HepG2 (cell line): ENCODE data around the gene SH3D19. TPM values are rescaled to one million over a fixed set of nuclear protein-coding genes. Genes with fewer than 3 reads are reported as not detected.

Experiments
- CCAR2 ChIP-seq: fragments of 200-400 bp; formaldehyde crosslinking; optimal IDR thresholded peaks from 2 replicates; pipeline ENCODE3; 2018; ENCODE audit warnings: low read depth, mild to moderate bottlenecking, low read length, moderate library complexity
- ETV6 ChIP-seq: sonication (generic); formaldehyde crosslinking; conservative IDR thresholded peaks from 2 replicates; pipeline ENCODE4 v1.4.0; 2020; ENCODE audit warnings: missing genetic modification reagents
- KLF6 ChIP-seq: IDR thresholded peaks from 2 replicates; pipeline ENCODE4 v1.8.0; 2016; ENCODE audit warnings: missing biosample characterization, missing genetic modification reagents
- MAZ ChIP-seq, 2 experiments: sonication (generic) in 1 of 2; formaldehyde crosslinking in 1 of 2; IDR thresholded peaks; 2 replicates each; pipeline versions ENCODE4 v1.5.0 to v1.6.1; 2012 to 2020; ENCODE audit warnings: low read depth in 2 of 2, mild to moderate bottlenecking in 2 of 2, borderline replicate concordance in 1 of 2, improper control_type of control experiment in 1 of 2, low read length in 1 of 2, missing genetic modification reagents in 1 of 2, moderate library complexity in 1 of 2
- MIER3 ChIP-seq: IDR thresholded peaks from 2 replicates; pipeline ENCODE4 v1.6.1; 2016; ENCODE audit warnings: missing compliant biosample characterization, borderline replicate concordance
- MIXL1 ChIP-seq: IDR thresholded peaks from 2 replicates; pipeline ENCODE4 v1.6.1; 2016
- NFE2L2 ChIP-seq: fragments of 150-350 bp; IDR thresholded peaks from 2 replicates; pipeline ENCODE4 v1.6.1; 2014; ENCODE audit warnings: low read length
- RAD21 ChIP-seq: fragments of 450-650 bp; formaldehyde crosslinking; IDR thresholded peaks from 2 replicates; pipeline ENCODE4 v1.5.0; 2020; ENCODE audit warnings: mild to moderate bottlenecking
- RFX1 ChIP-seq: fragments of 450-650 bp; IDR thresholded peaks from 2 replicates; pipeline ENCODE4 v1.6.1; 2017
- SALL1 ChIP-seq: sonication (generic); formaldehyde crosslinking; IDR thresholded peaks from 2 replicates; pipeline ENCODE4 v1.8.0; 2022; ENCODE audit warnings: mild to moderate bottlenecking, missing genetic modification reagents
- SMARCE1 ChIP-seq: fragments of 450-650 bp; IDR thresholded peaks from 2 replicates; pipeline ENCODE4 v1.6.1; 2017; ENCODE audit warnings: borderline replicate concordance
- ZBTB8A ChIP-seq: sonication (generic); formaldehyde crosslinking; IDR thresholded peaks from 2 replicates; pipeline ENCODE4 v1.4.0; 2020; ENCODE audit warnings: mild to moderate bottlenecking, low read depth, missing genetic modification reagents, borderline replicate concordance
- ZFP82 ChIP-seq: sonication (generic); formaldehyde crosslinking; IDR thresholded peaks from 2 replicates; pipeline ENCODE4 v1.5.1; 2020; ENCODE audit warnings: mild to moderate bottlenecking, missing genetic modification reagents, borderline replicate concordance
- ZMAT3 ChIP-seq: sonication (generic); formaldehyde crosslinking; conservative IDR thresholded peaks from 2 replicates; pipeline ENCODE4 v1.7.0; 2021; ENCODE audit warnings: missing genetic modification reagents
- ZNF12 ChIP-seq: sonication (generic); formaldehyde crosslinking; IDR thresholded peaks from 2 replicates; pipeline ENCODE4 v1.5.0; 2020; ENCODE audit warnings: missing genetic modification reagents
- ZNF33B ChIP-seq: sonication (generic); formaldehyde crosslinking; IDR thresholded peaks from 2 replicates; pipeline ENCODE4 v1.5.1; 2020; ENCODE audit warnings: mild to moderate bottlenecking, missing genetic modification reagents
- ZNF441 ChIP-seq: sonication (generic); formaldehyde crosslinking; IDR thresholded peaks from 2 replicates; pipeline ENCODE4 v1.7.0; 2021; ENCODE audit warnings: missing genetic modification reagents, borderline replicate concordance
- ZNF510 ChIP-seq: sonication (generic); formaldehyde crosslinking; IDR thresholded peaks from 2 replicates; pipeline ENCODE4 v1.4.0; 2020; ENCODE audit warnings: low read depth, mild to moderate bottlenecking, missing genetic modification reagents
- ZNF598 ChIP-seq: sonication (generic); formaldehyde crosslinking; IDR thresholded peaks from 2 replicates; pipeline ENCODE4 v1.5.1; 2020; ENCODE audit warnings: mild to moderate bottlenecking, missing genetic modification reagents, borderline replicate concordance
- ZSCAN20 ChIP-seq: sonication (generic); formaldehyde crosslinking; IDR thresholded peaks from 2 replicates; pipeline ENCODE4 v1.4.0; 2020; ENCODE audit warnings: missing genetic modification reagents, mild to moderate bottlenecking, borderline replicate concordance
- polyA plus RNA-seq, 8 experiments: library from polyadenylated mRNA; depleted of rRNA in 3 of 8; stranded (reverse) in 7 of 8; unstranded in 1 of 8; fragments of >200 nt; fragmentation: Illumina TruSeq in 4 of 8; extraction: Trizol in 4 of 8; gene quantifications; 2 replicates each; pipeline versions ENCODE4 v1.2.1 to v1.2.3, GENCODE V29; 2011 to 2016; ENCODE audit warnings: low read depth in 4 of 8, missing spikeins in 1 of 8, mixed read lengths in 1 of 8; ENCODE audit not compliant: insufficient read depth in 1 of 8
- total RNA-seq, 5 experiments: library from RNA; depleted of rRNA; stranded (reverse); fragments of >200 nt; fragmentation: Illumina TruSeq; extraction: Trizol; gene quantifications; 2 replicates each; pipeline ENCODE4 v1.2.3, GENCODE V29; 2016; ENCODE audit warnings: low read depth in 1 of 5
- TF ChIP-seq, protein P1 (sequence below): sonication (generic); formaldehyde crosslinking; IDR thresholded peaks from 2 replicates; pipeline ENCODE4 v1.5.1; 2020; ENCODE audit warnings: missing genetic modification reagents, mild to moderate bottlenecking, borderline replicate concordance
- TF ChIP-seq, protein P2 (sequence below): sonication (generic); formaldehyde crosslinking; IDR thresholded peaks from 2 replicates; pipeline ENCODE4 v1.9.0; 2022; ENCODE audit warnings: missing genetic modification reagents, mild to moderate bottlenecking, borderline replicate concordance
- TF ChIP-seq, protein P3 (sequence below): sonication (generic); formaldehyde crosslinking; IDR thresholded peaks from 2 replicates; pipeline ENCODE4 v1.4.0; 2020; ENCODE audit warnings: mild to moderate bottlenecking, missing genetic modification reagents
- TF ChIP-seq, protein P4 (sequence below): sonication (generic); formaldehyde crosslinking; conservative IDR thresholded peaks from 2 replicates; pipeline ENCODE4 v1.4.0; 2020; ENCODE audit warnings: mild to moderate bottlenecking, missing genetic modification reagents, moderate library complexity

Gene SH3D19
- total and polyA plus RNA-seq, 2 of the 13 experiments (the other 11 are each of a cell fraction or from before 2014, with no cell fraction given) = 31.2 to 38.0 TPM

DNA sequence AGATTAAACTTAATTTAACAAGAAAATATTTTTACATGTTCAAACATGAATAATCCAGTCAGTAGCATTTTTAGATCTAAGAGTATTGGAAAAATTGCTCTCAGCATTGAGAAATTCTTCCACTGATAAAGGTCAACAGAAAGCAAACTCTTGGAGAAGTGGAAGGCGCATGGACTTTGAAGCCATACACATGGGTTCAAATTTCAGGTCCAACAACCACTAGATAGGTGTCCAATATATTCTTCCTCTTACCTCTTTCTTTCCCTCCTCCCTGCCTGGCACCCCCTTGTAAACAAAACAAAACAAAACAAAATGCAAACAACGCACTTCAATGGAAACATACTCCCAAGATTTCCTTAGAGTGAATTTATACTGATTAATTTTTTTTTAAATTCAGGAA lies 76.9 kb downstream of the SH3D19 start (continued):
- TF ChIP-seq ZBTB8A (CRISPR knock-in tag) (no peak), CCAR2 (no peak), ZNF33B (CRISPR knock-in tag) (no peak), ZNF598 (CRISPR knock-in tag) (no peak), KLF6 (no peak), SALL1 (CRISPR knock-in tag) (no peak; the same call in 1 of the 2 replicates), ZNF510 (CRISPR knock-in tag) (no peak), ETV6 (CRISPR knock-in tag) (no peak), RAD21 (CRISPR knock-in tag) (no peak), ZSCAN20 (CRISPR knock-in tag) (no peak), ZMAT3 (no peak), ZNF12 (CRISPR knock-in tag) (no peak), MIXL1 (CRISPR knock-in tag) (0 out of 2 replicates have a peak, but pooled peaks have one; percentile 23), ZFP82 (no peak), RFX1 (no peak), ZNF441 (no peak), NFE2L2 (no peak), MAZ (IDR thresholded peaks at IDR 0.05; ENCODE audit: borderline replicate concordance, low read depth, low read length) (no peak), MAZ (CRISPR knock-in tag; IDR thresholded peaks at IDR 0.05; ENCODE audit: low read depth) (no peak), MIER3 (0 out of 2 replicates have a peak, but pooled peaks have one; percentile 39), SMARCE1 (no peak)
- TF ChIP-seq, protein P1, sequence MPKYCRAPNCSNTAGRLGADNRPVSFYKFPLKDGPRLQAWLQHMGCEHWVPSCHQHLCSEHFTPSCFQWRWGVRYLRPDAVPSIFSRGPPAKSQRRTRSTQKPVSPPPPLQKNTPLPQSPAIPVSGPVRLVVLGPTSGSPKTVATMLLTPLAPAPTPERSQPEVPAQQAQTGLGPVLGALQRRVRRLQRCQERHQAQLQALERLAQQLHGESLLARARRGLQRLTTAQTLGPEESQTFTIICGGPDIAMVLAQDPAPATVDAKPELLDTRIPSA (CRISPR knock-in tag) = no peak
- TF ChIP-seq, protein P2, sequence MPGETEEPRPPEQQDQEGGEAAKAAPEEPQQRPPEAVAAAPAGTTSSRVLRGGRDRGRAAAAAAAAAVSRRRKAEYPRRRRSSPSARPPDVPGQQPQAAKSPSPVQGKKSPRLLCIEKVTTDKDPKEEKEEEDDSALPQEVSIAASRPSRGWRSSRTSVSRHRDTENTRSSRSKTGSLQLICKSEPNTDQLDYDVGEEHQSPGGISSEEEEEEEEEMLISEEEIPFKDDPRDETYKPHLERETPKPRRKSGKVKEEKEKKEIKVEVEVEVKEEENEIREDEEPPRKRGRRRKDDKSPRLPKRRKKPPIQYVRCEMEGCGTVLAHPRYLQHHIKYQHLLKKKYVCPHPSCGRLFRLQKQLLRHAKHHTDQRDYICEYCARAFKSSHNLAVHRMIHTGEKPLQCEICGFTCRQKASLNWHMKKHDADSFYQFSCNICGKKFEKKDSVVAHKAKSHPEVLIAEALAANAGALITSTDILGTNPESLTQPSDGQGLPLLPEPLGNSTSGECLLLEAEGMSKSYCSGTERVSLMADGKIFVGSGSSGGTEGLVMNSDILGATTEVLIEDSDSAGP (CRISPR knock-in tag) = no peak
- TF ChIP-seq, protein P3, sequence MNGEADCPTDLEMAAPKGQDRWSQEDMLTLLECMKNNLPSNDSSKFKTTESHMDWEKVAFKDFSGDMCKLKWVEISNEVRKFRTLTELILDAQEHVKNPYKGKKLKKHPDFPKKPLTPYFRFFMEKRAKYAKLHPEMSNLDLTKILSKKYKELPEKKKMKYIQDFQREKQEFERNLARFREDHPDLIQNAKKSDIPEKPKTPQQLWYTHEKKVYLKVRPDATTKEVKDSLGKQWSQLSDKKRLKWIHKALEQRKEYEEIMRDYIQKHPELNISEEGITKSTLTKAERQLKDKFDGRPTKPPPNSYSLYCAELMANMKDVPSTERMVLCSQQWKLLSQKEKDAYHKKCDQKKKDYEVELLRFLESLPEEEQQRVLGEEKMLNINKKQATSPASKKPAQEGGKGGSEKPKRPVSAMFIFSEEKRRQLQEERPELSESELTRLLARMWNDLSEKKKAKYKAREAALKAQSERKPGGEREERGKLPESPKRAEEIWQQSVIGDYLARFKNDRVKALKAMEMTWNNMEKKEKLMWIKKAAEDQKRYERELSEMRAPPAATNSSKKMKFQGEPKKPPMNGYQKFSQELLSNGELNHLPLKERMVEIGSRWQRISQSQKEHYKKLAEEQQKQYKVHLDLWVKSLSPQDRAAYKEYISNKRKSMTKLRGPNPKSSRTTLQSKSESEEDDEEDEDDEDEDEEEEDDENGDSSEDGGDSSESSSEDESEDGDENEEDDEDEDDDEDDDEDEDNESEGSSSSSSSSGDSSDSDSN (CRISPR knock-in tag) = no peak
- TF ChIP-seq, protein P4, sequence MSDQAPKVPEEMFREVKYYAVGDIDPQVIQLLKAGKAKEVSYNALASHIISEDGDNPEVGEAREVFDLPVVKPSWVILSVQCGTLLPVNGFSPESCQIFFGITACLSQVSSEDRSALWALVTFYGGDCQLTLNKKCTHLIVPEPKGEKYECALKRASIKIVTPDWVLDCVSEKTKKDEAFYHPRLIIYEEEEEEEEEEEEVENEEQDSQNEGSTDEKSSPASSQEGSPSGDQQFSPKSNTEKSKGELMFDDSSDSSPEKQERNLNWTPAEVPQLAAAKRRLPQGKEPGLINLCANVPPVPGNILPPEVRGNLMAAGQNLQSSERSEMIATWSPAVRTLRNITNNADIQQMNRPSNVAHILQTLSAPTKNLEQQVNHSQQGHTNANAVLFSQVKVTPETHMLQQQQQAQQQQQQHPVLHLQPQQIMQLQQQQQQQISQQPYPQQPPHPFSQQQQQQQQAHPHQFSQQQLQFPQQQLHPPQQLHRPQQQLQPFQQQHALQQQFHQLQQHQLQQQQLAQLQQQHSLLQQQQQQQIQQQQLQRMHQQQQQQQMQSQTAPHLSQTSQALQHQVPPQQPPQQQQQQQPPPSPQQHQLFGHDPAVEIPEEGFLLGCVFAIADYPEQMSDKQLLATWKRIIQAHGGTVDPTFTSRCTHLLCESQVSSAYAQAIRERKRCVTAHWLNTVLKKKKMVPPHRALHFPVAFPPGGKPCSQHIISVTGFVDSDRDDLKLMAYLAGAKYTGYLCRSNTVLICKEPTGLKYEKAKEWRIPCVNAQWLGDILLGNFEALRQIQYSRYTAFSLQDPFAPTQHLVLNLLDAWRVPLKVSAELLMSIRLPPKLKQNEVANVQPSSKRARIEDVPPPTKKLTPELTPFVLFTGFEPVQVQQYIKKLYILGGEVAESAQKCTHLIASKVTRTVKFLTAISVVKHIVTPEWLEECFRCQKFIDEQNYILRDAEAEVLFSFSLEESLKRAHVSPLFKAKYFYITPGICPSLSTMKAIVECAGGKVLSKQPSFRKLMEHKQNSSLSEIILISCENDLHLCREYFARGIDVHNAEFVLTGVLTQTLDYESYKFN (CRISPR knock-in tag) = peak; percentile 58
